Measurements from ENCODE around the gene SERINC5.

DNA sequence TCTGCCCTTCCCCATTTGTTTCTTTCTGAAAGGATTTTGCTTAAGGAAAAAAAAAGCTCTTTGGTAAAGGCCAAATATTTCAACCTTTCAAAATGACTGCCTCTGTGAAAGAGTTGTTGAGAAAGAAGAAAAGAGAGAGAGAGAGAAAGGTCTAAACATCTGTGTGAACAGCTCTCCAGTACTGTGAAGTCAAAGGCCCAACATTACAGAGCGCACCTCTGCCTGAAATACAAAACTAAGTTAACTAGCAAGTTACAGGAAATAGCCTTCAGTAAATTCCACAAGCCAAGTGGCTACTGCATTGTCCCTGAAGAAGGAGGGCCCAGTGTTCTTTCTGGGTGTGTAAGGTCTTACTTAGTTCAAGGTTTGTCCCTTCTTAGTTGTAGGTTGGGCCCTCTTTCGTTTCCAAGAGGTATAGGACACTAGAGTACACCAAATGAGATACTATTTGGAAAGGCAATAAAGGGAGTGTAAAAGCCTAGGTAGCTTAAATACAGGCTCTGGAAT, 116.3 kb downstream of the SERINC5 start:
- no peak for TF ChIP-seq POLR2AphosphoS5 (IDR thresholded peaks at IDR 0.05; ENCODE audit: borderline replicate concordance, low read depth, low read length)
- TF ChIP-seq EZH2 (IDR thresholded peaks at IDR 0.05) = no peak
